ENCODE results near the gene CR1L. TPM values are rescaled to one million over a fixed set of nuclear protein-coding genes. Genes with fewer than 3 reads are reported as not detected.

The CR1L gene
- total RNA-seq, 1 experiment from 2014 or later: not detected

DNA sequence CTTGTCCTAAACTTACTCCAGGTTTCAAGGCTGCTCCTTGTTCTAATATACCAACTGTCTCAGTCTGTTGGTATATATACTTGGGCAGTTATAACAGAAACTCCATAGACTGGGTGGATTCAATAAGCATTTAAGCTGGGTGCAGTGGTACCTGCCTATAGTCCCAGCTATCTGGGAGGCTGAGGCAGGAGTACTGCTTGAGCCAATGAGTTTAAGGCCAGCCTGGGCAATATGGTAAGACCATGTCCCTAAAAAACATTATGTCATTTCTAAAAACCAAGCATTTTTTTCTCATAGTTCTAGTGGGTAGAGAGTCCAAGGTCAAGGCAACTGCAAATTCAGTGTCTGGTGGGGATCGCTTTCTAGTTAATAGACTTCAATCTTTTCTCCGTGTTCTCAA, 17.4 kb upstream of the CR1L start:
- BruUV-seq (replicated peaks): no TSS peak
- in situ Hi-C loops (cut with HindIII; ENCODE audit: low pct_unique_long_range_greater_than_20kb, low sequenced_read_pairs): no loop called here

GRCh38 chr1:207628776-207629175, 16.2 kb upstream of the CR1L start:
- no peak for TF ChIP-seq TCF7L2 (IDR thresholded peaks at IDR 0.05; ENCODE audit: low read depth, low read length)
- TF ChIP-seq CTCF (IDR thresholded peaks at IDR 0.05): no peak
- no peak for TF ChIP-seq SIN3A (IDR thresholded peaks at IDR 0.05; ENCODE audit: borderline replicate concordance, insufficient read depth, low read depth, low read length)
- no peak for TF ChIP-seq POLR2AphosphoS5 (IDR thresholded peaks at IDR 0.05; ENCODE audit: low read depth, low read length)
- no peak for TF ChIP-seq REST (IDR thresholded peaks at IDR 0.05; ENCODE audit: insufficient read depth in 1 of 2, low read depth in 2 of 2, low read length in 1 of 2)
- Histone ChIP-seq H3K36me3 (ENCODE audit: control insufficient read depth, insufficient read depth, low read length) (no peaks in the 10 kb centered on the region), H3K27ac (ENCODE audit: low read length) (no peak overlapping the region), H3K4me3 (ENCODE audit: low read depth in 2 of 2, low read length in 2 of 2) (no peak overlapping the region), H3K9me3 (ENCODE audit: control insufficient read depth, insufficient read depth, low read depth, low read length) (no peaks in the 10 kb centered on the region), H3K27me3 (ENCODE audit: control insufficient read depth, insufficient read depth, low read length) (no peaks in the 10 kb centered on the region; the same call in 1 of the 2 replicates), H3K4me1 (ENCODE audit: control insufficient read depth, insufficient read depth, low read length) (no peaks in the 10 kb centered on the region)
- no TSS peak for BruUV-seq (replicated peaks)
- CTCF ChIA-PET: no interaction called here
- POLR2A ChIA-PET: no interaction called here
- no peak for DNase-seq (ENCODE audit: low read depth, low spot score)
- intact Hi-C loops (cut with micrococcal nuclease; ENCODE audit: unreplicated experiment) (no loop called here), in situ Hi-C loops (cut with HindIII; ENCODE audit: low pct_unique_long_range_greater_than_20kb, low sequenced_read_pairs) (no loop called here)
- ATAC-seq: no peak

More for the DNA sequence above, 17.4 kb upstream of the CR1L start:
- intact Hi-C loops (cut with micrococcal nuclease; ENCODE audit: unreplicated experiment): no loop called here
- no peaks in the 10 kb centered on the region for H3K36me3 ChIP-seq (ENCODE audit: control insufficient read depth, insufficient read depth, low read length)
- no peak for DNase-seq (ENCODE audit: low read depth, low spot score)
- ChIA-PET POLR2A (no interaction called here), CTCF (no interaction called here)
- H3K4me3 ChIP-seq (ENCODE audit: low read depth in 2 of 2, low read length in 2 of 2): no peak overlapping the region
- H3K27ac ChIP-seq (ENCODE audit: low read length): no peak overlapping the region
- TF ChIP-seq POLR2AphosphoS5 (IDR thresholded peaks at IDR 0.05; ENCODE audit: low read depth, low read length) (no peak), REST (IDR thresholded peaks at IDR 0.05; ENCODE audit: insufficient read depth in 1 of 2, low read depth in 2 of 2, low read length in 1 of 2) (no peak), CTCF (IDR thresholded peaks at IDR 0.05) (no peak), TCF7L2 (IDR thresholded peaks at IDR 0.05; ENCODE audit: low read depth, low read length) (no peak), SIN3A (IDR thresholded peaks at IDR 0.05; ENCODE audit: borderline replicate concordance, insufficient read depth, low read depth, low read length) (no peak)
- no peaks in the 10 kb centered on the region; the same call in 1 of the 2 replicates for H3K27me3 ChIP-seq (ENCODE audit: control insufficient read depth, insufficient read depth, low read length)
- no peaks in the 10 kb centered on the region for H3K9me3 ChIP-seq (ENCODE audit: control insufficient read depth, insufficient read depth, low read depth, low read length)
- H3K4me1 ChIP-seq (ENCODE audit: control insufficient read depth, insufficient read depth, low read length): no peaks in the 10 kb centered on the region
- no peak for ATAC-seq
